Ishikawa (cell line): ENCODE measurements around the gene RASSF7.

ENCODE experiments used
- CEBPB ChIP-seq: IDR thresholded peaks from 2 replicates; pipeline ENCODE4 v1.6.1; 2012
- CREB1 ChIP-seq: IDR thresholded peaks from 2 replicates; pipeline ENCODE4 v1.6.1; 2012; ENCODE audit warnings: low read depth
- EGR1 ChIP-seq: IDR thresholded peaks from 2 replicates; pipeline ENCODE4 v1.6.1; 2012
- EP300 ChIP-seq: IDR thresholded peaks from 2 replicates; pipeline ENCODE4 v1.6.1; 2012; ENCODE audit warnings: borderline replicate concordance
- FOXM1 ChIP-seq: IDR thresholded peaks from 2 replicates; pipeline ENCODE4 v1.6.1; 2012; ENCODE audit warnings: low read depth, borderline replicate concordance
- NFIC ChIP-seq: IDR thresholded peaks from 2 replicates; pipeline ENCODE4 v1.6.1; 2012
- RAD21 ChIP-seq: IDR thresholded peaks from 2 replicates; pipeline ENCODE4 v1.6.1; 2012; ENCODE audit warnings: low read depth
- TAF1 ChIP-seq: IDR thresholded peaks from 2 replicates; pipeline ENCODE4 v1.6.1; 2012; ENCODE audit warnings: low read depth, mild to moderate bottlenecking
- TCF12 ChIP-seq: IDR thresholded peaks from 2 replicates; pipeline ENCODE4 v1.6.1; 2012; ENCODE audit warnings: low read depth
- TEAD4 ChIP-seq: IDR thresholded peaks from 2 replicates; pipeline ENCODE4 v1.6.1; 2012
- YY1 ChIP-seq: IDR thresholded peaks from 2 replicates; pipeline ENCODE4 v1.6.1; 2012; ENCODE audit warnings: low read depth
- ZBTB7A ChIP-seq: IDR thresholded peaks from 2 replicates; pipeline ENCODE4 v1.6.1; 2012; ENCODE audit warnings: low read depth
- TF ChIP-seq, protein P1 (sequence below): IDR thresholded peaks from 2 replicates; pipeline ENCODE4 v1.6.1; 2012; ENCODE audit warnings: low read depth, mild to moderate bottlenecking
- TF ChIP-seq, protein P2 (sequence below): IDR thresholded peaks from 2 replicates; pipeline ENCODE4 v1.6.1; 2012
- TF ChIP-seq, protein P3 (sequence below): IDR thresholded peaks from 2 replicates; pipeline ENCODE4 v1.6.1; 2012

Gene RASSF7

DNA sequence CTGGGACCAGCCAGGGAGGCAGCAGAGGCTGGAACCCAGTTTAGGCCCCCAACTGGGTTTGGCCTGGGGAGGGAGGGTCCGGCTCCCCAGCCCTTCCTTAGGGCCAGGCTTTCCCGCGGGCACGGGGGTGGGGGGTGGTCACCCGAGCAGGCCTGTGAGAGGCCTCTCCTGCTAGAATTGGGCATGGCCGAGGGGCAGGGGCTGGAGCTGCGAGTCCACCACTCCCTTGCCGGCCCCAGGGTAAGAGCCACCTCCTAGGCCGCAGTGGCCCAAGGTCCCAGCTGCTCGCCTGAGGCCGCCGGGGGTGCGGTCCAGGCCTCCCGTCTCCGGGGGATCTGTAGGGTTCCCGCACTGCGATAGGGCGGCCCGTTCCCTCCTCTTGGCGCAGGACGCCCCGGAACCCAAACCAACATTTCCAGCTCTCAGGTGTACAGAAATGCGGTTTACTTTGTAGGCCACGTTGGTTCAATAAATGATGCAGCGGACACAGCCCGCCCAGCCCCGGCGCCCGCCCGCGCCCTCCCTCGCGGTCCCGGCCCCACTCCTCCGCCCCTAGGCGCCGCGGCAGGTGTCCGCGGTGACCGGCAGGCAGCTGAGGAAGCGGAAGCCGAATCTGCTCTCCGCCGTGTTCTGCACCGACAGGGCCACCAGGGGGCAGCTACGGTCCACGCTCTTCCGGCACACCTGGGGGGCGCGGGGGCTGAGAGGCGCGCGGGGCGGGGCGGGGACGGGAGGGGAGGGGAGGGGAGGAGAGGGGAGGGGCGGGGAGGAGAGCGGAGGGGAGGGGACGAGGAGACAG is 6.1 kb upstream of the RASSF7 start:
- no peak for TF ChIP-seq FOXM1
- TF ChIP-seq YY1, result no peak
- TF ChIP-seq EP300, result no peak
- no peak for TF ChIP-seq TCF12
- TF ChIP-seq, protein P1, sequence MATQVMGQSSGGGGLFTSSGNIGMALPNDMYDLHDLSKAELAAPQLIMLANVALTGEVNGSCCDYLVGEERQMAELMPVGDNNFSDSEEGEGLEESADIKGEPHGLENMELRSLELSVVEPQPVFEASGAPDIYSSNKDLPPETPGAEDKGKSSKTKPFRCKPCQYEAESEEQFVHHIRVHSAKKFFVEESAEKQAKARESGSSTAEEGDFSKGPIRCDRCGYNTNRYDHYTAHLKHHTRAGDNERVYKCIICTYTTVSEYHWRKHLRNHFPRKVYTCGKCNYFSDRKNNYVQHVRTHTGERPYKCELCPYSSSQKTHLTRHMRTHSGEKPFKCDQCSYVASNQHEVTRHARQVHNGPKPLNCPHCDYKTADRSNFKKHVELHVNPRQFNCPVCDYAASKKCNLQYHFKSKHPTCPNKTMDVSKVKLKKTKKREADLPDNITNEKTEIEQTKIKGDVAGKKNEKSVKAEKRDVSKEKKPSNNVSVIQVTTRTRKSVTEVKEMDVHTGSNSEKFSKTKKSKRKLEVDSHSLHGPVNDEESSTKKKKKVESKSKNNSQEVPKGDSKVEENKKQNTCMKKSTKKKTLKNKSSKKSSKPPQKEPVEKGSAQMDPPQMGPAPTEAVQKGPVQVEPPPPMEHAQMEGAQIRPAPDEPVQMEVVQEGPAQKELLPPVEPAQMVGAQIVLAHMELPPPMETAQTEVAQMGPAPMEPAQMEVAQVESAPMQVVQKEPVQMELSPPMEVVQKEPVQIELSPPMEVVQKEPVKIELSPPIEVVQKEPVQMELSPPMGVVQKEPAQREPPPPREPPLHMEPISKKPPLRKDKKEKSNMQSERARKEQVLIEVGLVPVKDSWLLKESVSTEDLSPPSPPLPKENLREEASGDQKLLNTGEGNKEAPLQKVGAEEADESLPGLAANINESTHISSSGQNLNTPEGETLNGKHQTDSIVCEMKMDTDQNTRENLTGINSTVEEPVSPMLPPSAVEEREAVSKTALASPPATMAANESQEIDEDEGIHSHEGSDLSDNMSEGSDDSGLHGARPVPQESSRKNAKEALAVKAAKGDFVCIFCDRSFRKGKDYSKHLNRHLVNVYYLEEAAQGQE, result no peak
- TF ChIP-seq EGR1, result peak; percentile 52; the same call in 1 of the 2 replicates
- peak; percentile 81 for TF ChIP-seq ZBTB7A
- TF ChIP-seq TAF1, result no peak
- no peak for TF ChIP-seq NFIC
- TF ChIP-seq RAD21, result peak; percentile 79
- TF ChIP-seq CREB1, result no peak
- no peak for TF ChIP-seq TEAD4
- no peak for TF ChIP-seq CEBPB
- TF ChIP-seq, protein P2, sequence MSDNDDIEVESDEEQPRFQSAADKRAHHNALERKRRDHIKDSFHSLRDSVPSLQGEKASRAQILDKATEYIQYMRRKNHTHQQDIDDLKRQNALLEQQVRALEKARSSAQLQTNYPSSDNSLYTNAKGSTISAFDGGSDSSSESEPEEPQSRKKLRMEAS, result peak; percentile 57; the same call in 1 of the 2 replicates
- TF ChIP-seq, protein P3, sequence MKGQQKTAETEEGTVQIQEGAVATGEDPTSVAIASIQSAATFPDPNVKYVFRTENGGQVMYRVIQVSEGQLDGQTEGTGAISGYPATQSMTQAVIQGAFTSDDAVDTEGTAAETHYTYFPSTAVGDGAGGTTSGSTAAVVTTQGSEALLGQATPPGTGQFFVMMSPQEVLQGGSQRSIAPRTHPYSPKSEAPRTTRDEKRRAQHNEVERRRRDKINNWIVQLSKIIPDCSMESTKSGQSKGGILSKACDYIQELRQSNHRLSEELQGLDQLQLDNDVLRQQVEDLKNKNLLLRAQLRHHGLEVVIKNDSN, result no peak

DNA sequence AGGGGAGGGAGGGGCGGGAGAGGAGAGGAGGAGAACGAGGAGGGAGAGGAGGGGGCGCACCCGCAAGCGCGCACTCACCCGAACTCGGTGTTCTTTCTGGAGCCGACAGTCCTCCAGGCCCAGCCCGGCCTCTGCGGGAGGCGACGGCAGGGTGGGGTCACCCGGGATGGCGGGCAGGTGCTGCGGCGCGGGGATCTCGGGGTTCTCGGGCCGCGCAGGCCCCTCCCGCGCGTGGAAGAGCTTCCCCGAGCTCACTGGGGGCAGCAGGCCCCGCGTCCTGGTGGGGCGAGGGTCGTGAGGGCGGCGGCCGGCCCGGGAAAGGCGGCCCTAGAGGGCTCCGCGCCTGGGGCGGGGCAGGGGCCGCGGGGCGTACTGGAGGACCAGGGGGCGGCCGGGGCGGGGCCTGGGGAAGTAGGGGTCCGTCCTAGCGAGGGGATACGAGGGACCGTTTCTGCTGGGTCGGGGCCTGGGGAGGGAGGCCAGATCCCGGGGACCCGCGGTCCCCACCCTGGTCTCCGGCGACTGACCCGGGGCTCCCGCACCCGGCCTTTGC is 5.5 kb upstream of the RASSF7 start:
- TF ChIP-seq ZBTB7A (peak; percentile 67; the same call in 1 of the 2 replicates), NFIC (no peak)

DNA sequence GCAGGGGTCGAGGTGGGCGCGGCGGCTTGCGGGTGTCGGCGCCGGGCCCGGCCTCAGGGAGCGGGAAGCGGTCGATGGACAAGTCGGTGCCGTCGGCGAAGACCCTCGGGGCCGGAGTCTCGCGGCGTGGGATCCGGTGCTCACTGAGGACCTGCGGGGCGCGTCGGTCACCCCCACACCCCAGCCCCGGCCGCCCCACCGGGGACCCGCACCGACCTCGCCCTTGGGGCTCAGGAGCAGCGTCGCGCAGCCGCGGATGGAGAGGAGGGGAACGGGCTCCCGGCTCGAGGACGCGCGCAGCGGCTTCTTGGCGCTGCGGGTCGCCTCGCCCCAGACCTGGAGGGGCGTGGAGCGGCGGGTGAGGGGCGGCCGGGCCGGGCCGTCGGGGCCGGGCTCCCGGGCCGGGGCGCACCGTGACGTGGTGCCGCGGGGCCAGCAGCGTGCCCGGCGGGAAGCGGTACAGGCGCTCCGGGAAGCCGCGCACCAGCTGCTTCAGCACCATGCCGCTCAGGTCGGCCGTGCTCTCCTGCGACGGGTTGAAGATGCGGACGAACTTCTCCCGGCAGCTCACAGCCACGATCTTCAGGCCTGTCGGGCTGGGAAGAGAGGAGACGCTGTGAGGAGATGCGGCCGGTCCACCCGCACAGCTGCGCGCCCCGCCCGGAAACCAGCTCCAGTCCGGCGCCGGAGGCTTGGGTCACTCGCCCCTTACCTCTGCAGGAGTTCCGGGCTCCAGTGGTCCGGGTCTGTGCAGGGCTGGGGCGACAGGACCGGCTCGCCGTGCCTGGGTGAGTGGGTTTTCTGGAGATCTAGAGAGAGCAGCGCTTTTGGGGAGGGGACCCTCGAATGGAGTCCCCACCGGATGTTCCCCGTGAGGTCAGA is 4.7 kb upstream of the RASSF7 start:
- TF ChIP-seq, protein P1, result no peak
- TF ChIP-seq, protein P2, result no peak
- 0 out of 2 replicates have a peak, but pooled peaks have one; percentile 39 for TF ChIP-seq ZBTB7A

DNA sequence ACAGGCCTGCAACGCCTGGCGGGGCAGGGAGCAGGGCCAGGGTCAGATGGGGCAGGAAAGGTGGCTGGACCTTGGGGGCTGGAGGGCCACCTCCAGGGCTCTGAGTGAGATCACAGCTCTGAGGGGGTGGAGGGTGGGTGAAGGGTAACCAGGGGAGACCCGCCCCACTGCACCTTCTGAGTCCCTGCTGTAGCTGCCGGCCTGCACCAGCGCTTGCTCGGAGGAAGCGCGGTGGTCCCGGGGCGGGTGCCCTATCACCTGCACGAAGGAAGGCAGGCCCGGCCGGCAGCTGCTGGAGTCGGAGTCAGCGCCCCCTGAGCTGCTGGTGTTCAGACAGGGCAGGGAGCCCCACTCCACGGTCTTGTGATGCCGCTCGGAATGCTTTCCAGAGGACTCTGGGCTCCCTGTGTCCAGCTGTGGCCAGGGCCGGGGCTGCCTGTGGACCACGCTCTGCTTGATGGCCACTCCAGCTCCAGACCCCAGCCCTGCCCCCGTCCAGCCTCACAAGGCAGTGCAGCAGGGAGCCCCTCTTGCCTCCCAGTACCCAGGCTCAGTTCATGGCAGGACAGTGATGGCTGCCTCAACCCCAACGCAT is 4.0 kb upstream of the RASSF7 start:
- TF ChIP-seq ZBTB7A (0 out of 2 replicates have a peak, but pooled peaks have one; percentile 36), TAF1 (no peak)

DNA sequence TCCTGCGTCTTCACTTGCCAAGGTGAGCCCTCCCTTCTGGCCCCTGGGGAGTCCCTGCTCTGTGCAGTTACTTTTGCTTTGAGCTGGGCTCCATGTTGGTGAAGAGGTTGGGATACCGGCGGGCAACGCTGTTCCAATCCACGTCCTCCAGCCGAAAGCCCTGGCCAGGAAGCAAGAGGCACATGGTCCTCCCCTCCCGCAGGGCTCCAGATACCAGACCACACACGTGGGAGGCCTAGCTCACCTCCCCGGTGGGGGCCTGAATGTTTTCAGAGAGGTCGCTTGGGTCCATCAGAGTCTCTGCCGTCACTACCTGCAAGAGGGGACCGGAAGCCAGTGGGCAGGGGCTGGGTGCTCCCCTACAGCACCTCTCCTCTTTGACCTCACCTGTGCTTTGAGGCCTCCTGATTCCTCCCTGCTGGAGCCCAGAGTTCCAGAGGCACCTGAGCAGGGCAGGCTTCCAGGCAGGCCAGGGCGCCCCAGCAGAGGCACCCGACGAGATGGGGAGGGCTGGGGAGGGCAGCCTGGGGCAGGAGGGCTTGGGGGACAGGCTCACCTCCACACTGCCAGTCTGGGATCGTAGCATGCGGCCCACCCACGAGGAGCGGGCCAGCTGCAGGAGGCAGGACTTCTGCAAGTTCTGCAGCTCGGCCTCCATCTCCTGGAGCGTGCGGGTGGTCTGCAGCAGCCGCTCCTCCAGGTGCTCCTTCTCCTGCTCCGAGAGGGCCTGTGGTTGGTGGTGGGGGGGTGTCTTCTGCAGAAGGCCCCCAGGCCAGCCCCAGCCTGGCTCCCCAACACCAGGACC is 3.2 kb upstream of the RASSF7 start:
- TF ChIP-seq EGR1, result no peak
- no peak for TF ChIP-seq FOXM1
- no peak for TF ChIP-seq CREB1
- TF ChIP-seq, protein P1, result no peak
